Measurements from ENCODE around the gene ATP5PF. TPM values are rescaled to one million over a fixed set of nuclear protein-coding genes. Genes with fewer than 3 reads are reported as not detected.
A peak's percentile ranks its signal among the peaks of the same experiment; 100 is the strongest.
"Not testable (repeated sequence)": the region's sequence is repeated elsewhere in the genome, so short reads cannot be mapped to it uniquely, and the experiment has no call there.

The ATP5PF gene
- total RNA-seq, 1 experiment from 2014 or later = 141 TPM

DNA sequence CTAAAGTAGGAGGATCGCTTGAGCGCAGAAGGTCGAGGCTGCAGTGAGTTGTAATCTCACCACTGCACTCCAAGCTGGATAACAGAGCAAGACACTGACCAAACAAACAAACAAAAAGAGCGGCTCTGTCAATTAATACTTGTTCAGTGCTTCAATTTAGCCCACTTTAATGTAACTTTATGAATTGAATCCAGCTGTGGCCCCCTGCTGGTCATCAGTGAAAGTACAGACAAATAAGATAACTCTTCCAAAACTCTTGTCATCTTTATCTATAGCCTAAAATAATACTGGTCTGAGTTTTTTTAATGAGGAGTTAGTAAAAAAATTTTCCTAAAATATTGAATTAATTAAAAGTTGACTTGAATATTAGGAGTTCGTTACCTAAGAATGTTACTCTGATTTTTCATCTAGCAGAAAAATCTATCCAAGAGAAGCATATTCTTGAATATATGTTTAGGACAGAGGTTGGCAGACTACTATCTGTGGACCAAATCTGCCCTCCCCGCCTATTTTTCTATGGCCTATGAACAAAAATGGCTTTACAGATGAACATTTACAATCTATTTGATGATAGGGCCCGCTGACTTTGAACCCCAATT, 26.1 kb downstream of the ATP5PF start:
- Histone ChIP-seq H3K9me3 (replicated peaks) (no peaks in the 10 kb centered on the region), H3K4me1 (replicated peaks) (no peaks in the 10 kb centered on the region), H3K27ac (no peak overlapping the region), H3K27me3 (replicated peaks) (no peaks in the 10 kb centered on the region), H3K4me3 (no peak overlapping the region), H3K36me3 (no peaks in the 10 kb centered on the region)
- DNase-seq (ENCODE audit: low read depth in 1 of 2, low spot score in 2 of 2) = peak in 1 of 2 experiments; percentile 21

DNA sequence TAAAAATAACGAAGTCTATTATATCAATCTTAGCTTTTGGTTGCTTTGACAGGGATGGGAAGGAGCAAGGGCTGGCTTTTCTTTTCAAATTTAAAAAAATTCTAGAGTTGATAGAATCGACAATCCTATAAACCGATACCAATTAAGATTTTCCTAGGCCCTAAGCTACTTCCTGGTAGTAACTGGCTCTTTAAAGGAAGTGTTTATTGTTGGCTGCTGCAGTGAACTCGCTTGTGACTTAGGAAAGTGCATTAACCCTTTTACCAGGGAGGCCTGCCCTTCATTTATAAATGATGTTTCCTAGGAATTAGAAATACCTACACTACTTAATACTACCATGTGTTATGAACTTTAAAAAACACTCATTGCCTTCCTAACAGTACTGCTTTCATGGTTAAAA, 33.2 kb downstream of the ATP5PF start:
- H3K27me3 ChIP-seq (replicated peaks) = no peaks in the 10 kb centered on the region
- no peak overlapping the region for H3K27ac ChIP-seq
- H3K36me3 ChIP-seq = no peaks in the 10 kb centered on the region
- DNase-seq (ENCODE audit: low read depth in 1 of 2, low spot score in 2 of 2) = no peak
- no peaks in the 10 kb centered on the region for H3K9me3 ChIP-seq (replicated peaks)
- no peaks in the 10 kb centered on the region for H3K4me1 ChIP-seq (replicated peaks)
- H3K4me3 ChIP-seq = no peak overlapping the region

DNA sequence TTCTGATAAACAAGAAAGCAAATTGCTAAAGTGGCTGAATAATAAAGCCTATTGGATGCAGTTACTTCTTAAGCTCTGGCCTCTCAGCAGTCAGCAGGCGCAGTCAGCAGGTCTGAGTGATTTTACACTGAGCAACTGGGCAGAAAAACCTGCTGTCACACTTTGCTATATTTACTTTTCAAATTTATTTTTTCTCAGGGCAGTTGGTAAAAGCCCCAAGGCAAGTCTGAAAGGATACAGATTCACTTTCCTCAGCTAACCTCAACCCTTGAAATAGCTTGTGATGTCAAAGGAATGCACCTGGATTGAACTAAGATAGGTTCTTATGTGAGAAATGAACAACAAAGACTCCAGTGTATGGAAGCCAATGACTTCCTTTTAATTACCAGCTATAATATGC, 34.0 kb downstream of the ATP5PF start:
- no peak overlapping the region for H3K4me3 ChIP-seq
- H3K36me3 ChIP-seq = no peaks in the 10 kb centered on the region
- no peak overlapping the region for H3K27ac ChIP-seq
- H3K4me1 ChIP-seq (replicated peaks) = no peaks in the 10 kb centered on the region
- DNase-seq (ENCODE audit: low read depth in 1 of 2, low spot score in 2 of 2) = no peak
- no peaks in the 10 kb centered on the region for H3K9me3 ChIP-seq (replicated peaks)
- no peaks in the 10 kb centered on the region for H3K27me3 ChIP-seq (replicated peaks)

DNA sequence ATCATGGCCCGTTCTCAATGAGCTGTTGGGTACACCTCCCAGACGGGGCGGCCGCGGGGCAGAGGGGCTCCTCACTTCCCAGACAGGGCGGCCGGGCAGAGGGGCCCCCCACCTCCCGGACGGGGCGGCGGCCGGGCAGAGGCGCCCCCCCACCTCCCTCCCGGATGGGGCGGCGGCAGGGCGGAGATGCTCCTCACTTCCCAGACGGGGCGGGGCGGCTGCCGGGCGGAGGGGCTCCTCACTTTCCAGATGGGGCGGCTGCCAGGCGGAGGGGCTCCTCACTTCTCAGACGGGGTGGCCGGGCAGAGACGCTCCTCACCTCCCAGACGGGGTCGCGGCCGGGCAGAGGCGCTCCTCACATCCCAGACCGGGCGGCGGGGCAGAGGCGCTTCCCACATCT, 39.2 kb downstream of the ATP5PF start:
- not testable (repeated sequence) for H3K4me3 ChIP-seq; H3K27me3 ChIP-seq (replicated peaks); H3K4me1 ChIP-seq (replicated peaks); H3K36me3 ChIP-seq; DNase-seq (ENCODE audit: low read depth in 1 of 2, low spot score in 2 of 2); H3K9me3 ChIP-seq (replicated peaks); H3K27ac ChIP-seq

DNA sequence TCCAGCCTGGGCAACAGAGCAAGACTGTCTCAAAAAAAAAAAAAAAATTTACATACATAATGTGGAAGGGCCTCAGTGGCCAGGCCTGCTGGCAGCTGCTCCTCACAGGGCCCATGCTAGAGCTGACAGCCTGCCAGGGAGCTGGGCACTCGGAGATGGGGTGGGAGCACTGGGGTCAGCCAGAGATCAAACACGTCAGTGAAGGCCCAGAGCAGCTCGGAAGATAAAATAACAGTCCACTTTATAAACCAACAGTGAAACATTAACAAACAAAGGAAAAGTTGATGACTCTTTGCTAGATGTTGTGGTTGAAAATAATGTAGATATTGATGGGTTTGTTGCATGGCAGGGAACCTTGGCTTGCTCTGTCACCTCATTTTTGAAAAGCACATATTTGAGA, 42.7 kb downstream of the ATP5PF start:
- H3K27me3 ChIP-seq (replicated peaks) = no peaks in the 10 kb centered on the region; the same call in 1 of the 2 replicates
- no peak for DNase-seq (ENCODE audit: low read depth in 1 of 2, low spot score in 2 of 2)
- H3K36me3 ChIP-seq = no peaks in the 10 kb centered on the region
- no peak overlapping the region for H3K4me3 ChIP-seq
- no peak overlapping the region for H3K27ac ChIP-seq
- H3K4me1 ChIP-seq (replicated peaks) = no peaks in the 10 kb centered on the region
- H3K9me3 ChIP-seq (replicated peaks) = no peaks in the 10 kb centered on the region

DNA sequence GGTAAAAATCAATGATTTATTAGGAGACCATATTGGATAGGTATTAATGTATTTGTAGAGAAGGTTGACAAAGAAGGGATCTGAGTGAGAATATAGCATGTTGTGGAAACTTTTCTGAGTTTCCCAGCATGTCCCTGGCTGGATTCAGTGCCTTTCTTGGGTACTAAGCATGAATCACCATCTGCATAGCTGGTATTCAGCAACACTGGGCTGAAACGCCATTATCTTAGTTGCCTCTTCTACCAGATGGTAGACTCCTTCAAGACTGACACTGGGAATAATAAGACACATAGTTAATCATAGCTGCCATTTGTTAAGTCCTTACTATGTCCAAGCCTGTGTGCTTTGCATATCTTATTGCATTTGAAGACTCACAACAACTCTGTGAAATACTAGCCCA, 45.5 kb downstream of the ATP5PF start:
- no peak for DNase-seq (ENCODE audit: low read depth in 1 of 2, low spot score in 2 of 2)
- no peaks in the 10 kb centered on the region for H3K36me3 ChIP-seq

DNA sequence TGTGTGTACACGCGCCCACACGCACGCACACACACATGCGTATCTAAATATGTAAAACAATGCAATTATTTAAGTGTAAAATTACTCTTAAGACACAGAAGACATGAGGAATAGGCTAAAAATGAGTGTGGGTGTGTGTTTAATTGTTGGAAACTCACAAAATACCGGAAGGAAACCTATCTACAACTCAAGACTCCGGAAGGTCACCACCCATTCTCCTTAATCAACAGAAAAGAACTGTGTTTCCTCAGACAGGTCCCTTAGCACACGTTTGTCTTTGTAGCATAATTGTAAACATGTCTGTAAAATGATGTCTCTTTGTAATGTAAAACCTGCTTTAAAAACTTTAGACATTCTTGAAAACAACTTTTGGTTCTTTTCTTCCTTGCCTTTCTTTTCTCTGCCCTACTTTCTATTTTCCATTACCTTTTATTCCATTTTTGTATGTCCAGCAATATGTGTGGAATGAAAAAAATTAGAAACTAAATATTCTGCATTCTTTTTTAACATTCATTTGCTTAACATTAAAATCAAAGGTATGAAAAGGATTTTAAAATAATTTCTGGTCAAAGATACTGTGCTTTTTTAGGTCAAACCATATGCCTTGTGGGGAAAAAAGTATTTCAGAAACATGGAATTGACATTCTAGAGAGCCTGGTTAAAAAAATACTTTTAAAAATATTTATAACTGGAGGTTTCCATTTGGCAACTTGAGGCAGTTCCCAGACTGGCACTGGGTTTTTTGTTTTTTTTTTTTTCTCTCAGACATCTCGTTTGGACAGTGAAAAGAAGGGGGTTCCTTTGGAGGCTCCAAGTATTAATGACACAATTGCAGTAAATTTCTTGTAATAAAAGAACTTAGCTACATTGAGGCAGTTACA, 46.2 kb downstream of the ATP5PF start:
- no peaks in the 10 kb centered on the region for H3K9me3 ChIP-seq (replicated peaks)
- no peak for DNase-seq (ENCODE audit: low read depth in 1 of 2, low spot score in 2 of 2)
- no peak overlapping the region for H3K4me3 ChIP-seq
- H3K4me1 ChIP-seq (replicated peaks) = no peaks in the 10 kb centered on the region
- no peaks in the 10 kb centered on the region; the same call in none of the 2 replicates for H3K27me3 ChIP-seq (replicated peaks)
- no peak overlapping the region for H3K27ac ChIP-seq
- no peaks in the 10 kb centered on the region for H3K36me3 ChIP-seq

More for the DNA sequence above, 45.5 kb downstream of the ATP5PF start:
- no peak overlapping the region for H3K4me3 ChIP-seq
- no peaks in the 10 kb centered on the region for H3K4me1 ChIP-seq (replicated peaks)
- H3K27me3 ChIP-seq (replicated peaks) = no peaks in the 10 kb centered on the region; the same call in none of the 2 replicates
- no peaks in the 10 kb centered on the region for H3K9me3 ChIP-seq (replicated peaks)
- no peak overlapping the region for H3K27ac ChIP-seq

DNA sequence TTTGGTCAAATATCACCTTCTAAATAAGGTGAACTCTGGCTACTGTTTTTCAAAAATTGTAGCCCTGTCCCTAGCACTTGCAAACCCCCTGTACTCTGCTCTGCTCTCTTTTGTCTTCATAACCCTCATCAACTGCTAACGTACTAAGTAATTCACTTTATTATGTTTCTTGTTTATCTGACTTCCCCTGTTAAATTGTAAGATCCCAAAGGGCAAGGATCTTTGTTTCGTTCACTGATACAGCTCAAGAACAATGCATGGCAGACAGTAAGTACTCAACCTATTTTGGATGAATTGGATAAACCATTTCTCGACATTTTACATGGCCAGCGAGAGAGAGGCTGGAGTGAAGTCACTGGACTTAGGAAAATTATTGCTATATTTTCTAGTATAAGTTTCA, 46.9 kb downstream of the ATP5PF start:
- H3K4me3 ChIP-seq = no peak overlapping the region
- no peak overlapping the region for H3K27ac ChIP-seq
- DNase-seq (ENCODE audit: low read depth in 1 of 2, low spot score in 2 of 2) = no peak
- no peaks in the 10 kb centered on the region; the same call in none of the 2 replicates for H3K27me3 ChIP-seq (replicated peaks)
- H3K9me3 ChIP-seq (replicated peaks) = no peaks in the 10 kb centered on the region
- H3K4me1 ChIP-seq (replicated peaks) = no peaks in the 10 kb centered on the region
- H3K36me3 ChIP-seq = no peaks in the 10 kb centered on the region

DNA sequence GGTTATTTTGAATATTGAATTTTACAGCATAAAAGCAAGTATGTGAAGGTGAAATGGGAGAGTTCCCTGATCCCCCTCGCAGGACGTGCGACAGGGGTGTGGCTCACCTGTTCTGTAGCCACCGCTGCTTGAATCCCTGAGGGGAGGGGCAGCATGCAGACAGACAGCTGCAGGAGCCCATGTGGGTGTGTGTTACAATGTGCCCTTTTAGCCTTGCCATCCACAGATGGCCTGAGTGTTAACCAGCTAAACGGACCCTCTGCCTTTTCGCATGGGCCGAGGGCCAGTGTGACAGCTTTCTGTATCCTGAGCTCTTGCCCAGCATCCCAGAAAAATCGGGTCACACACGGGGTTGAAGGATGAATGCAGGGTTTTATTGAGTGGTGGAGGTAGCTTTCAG, 52.3 kb downstream of the ATP5PF start:
- no peaks in the 10 kb centered on the region for H3K9me3 ChIP-seq (replicated peaks)
- no peak for DNase-seq (ENCODE audit: low read depth in 1 of 2, low spot score in 2 of 2)
- no peaks in the 10 kb centered on the region; the same call in 1 of the 2 replicates for H3K27me3 ChIP-seq (replicated peaks)
- no peak overlapping the region for H3K4me3 ChIP-seq
- no peak overlapping the region for H3K27ac ChIP-seq
- H3K36me3 ChIP-seq = no peaks in the 10 kb centered on the region
- H3K4me1 ChIP-seq (replicated peaks) = no peaks in the 10 kb centered on the region

DNA sequence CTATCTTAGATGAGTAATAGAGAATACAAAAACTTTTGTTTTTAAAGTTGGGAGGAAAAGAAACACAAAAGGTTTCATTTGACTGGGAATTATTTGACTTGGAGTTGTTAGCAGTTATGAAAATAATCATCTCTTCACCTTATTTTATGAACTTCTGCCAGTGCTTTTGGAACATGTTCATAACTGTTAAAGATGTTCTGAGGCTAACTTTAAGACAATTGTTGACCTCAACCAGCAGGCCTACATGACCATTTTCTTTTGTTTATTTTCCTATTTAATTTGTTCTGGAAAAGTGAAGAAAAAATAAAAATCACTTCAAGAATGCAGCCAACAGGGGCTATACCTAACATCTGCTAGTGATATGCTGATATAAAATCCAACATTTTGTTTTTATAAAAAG, 58.3 kb downstream of the ATP5PF start:
- Histone ChIP-seq H3K4me3 (no peak overlapping the region), H3K9me3 (replicated peaks) (no peaks in the 10 kb centered on the region), H3K27me3 (replicated peaks) (no peaks in the 10 kb centered on the region), H3K4me1 (replicated peaks) (no peaks in the 10 kb centered on the region), H3K27ac (no peak overlapping the region), H3K36me3 (no peaks in the 10 kb centered on the region)
- DNase-seq (ENCODE audit: low read depth in 1 of 2, low spot score in 2 of 2) = no peak

Other genes starting within 250 kb of the ATP5PF start
- 47.7 and 57.5 TPM in 2 replicates for gene MRPL39, start 127.4 kb downstream of the ATP5PF start, total RNA-seq (2014; rRNA removed; shearing (Covaris generic))
- gene JAM2, start 95.6 kb downstream of the ATP5PF start, total RNA-seq (2014; rRNA removed; shearing (Covaris generic)) = not detected in 2 replicates
- gene GABPA, start 68 bp upstream of the ATP5PF start, total RNA-seq (2014; rRNA removed; shearing (Covaris generic)) = 19.7 and 28.8 TPM in 2 replicates

All from SJSA1 (cell line).